GM21576 (cell line): ENCODE data around the gene KLHL2.

ENCODE experiments used
- ATAC-seq: cut with Tn5 transposase; IDR thresholded peaks from one replicate; pipeline ENCODE4 v1.9.1; 2021; ENCODE audit warnings: mild to moderate bottlenecking, moderate library complexity; ENCODE audit not compliant: unreplicated experiment

KLHL2 gene

DNA sequence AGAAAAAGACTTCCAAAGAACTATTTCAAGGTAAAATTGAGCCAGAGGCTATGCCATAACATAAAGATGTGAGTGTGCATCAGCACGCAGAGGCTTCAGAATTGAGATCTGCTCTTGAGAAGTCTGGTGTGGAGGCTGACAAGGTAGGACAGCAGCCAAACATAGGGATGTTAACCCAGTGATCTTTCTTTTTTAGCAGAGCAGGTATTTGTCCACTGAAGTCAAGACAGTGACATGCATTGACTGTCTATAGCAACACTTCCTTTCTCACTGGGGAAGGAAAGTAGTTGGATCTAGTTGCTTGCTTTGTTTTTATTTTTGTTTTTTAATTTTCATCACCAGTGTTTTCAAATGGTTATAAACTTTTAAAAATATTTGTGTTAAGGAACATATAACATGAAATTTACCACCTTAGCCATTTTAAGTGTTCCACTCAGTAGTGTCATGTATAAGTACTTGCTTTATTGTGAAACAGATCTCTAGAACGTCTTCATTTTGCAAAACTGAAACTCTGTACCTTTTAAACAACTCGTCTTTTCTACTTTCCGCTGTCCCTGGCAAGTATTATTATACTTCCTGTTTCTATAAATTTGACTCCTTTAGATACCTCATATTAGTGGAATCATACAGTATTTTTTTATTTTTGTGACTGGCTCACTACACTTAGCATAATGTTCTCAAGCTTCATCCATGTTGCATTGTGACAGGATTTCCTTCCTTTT lies 79.4 kb downstream of the KLHL2 start:
- ATAC-seq: peak; percentile 85

GRCh38 chr4:165288226-165288625 lies 80.9 kb downstream of the KLHL2 start:
- no peak for ATAC-seq

GRCh38 chr4:165288639-165289422 lies 81.5 kb downstream of the KLHL2 start:
- ATAC-seq: no peak

DNA sequence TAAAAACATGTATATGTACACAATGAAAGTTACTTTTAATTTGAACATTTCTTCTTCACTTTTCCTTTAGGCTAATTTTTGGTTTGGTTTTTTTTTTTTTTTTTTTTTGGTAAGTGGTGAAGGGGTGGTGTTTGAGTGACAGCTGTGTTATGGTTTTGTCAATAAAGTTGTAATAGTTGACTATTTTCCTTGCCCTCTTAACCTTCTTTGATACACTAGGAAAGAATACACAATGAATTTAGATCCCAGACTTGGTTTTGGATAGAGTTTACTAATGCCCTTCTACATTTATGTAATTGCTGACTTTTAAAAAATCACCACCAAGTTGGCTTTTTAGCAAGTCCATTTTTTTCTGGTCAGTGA lies 82.0 kb downstream of the KLHL2 start:
- ATAC-seq: no peak

GRCh38 chr4:165293061-165293460 lies 85.7 kb downstream of the KLHL2 start:
- no peak for ATAC-seq

DNA sequence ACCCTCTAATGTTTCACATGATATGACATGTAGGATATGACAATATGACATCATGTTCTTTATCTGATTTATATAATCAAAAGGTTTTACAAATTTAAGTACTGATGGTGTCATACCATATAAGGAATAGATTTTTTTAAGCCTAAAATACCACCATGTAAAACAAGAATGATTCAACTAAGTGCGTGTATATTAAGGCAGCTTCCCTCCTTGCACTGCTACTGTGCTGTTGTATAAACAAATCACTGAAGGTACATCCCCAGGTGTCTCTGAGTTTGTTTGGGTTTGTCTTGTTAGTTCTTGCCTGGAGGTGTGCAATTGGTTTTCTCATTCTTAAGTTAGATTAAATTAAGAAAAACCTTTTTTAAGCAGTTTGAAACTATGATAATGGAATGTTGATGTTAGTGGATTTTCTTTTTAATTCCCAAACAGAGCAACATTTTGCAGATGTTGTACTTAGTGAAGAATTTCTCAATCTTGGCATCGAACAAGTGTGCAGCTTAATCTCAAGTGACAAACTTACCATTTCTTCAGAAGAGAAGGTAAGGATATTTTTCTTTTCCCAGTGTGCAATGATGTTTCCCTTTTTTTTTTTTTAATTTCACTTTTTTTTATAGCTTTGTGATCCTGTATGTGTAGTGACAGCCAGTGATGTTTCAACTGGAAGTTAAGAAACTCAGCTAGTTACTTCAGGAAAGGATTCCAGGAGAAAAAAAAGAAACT lies 86.7 kb downstream of the KLHL2 start:
- no peak for ATAC-seq

DNA sequence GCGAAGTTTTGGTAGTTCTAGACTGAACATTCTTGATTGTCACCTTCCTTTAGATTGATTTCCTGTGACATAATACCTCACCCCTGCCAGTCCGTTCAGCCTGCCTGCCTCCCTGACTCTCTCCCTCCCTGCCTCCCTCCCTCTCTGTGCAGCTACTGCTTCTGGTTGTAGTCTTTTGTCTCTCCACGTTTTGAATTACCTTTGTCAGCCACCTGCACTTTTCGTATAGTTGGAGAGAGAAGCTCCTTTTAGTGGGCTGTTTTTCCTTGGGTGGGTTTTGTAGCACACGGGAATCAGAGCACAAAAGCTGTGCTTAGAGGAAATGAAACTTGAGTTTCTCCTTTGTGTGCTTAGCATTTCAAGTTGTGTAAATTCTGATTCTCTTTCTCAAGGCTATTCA lies 87.5 kb downstream of the KLHL2 start:
- peak; percentile 97 for ATAC-seq

DNA sequence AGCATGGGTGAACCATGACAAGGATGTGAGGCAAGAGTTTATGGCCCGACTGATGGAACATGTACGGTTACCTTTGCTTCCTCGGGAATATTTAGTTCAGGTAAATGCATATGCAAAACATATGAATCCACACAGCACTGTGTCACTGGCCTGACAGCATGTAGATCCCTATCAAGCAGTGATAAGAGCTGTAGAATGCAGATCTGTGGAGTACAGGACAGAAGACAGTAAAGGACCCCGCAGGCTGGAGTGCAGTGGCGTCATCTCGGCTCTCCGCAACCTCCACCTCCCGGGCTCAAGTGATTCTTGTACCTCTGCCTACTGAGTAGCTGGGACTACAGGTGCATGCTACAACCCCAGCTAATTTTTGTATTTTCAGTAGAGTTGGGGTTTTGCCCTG lies 90.3 kb downstream of the KLHL2 start:
- ATAC-seq: no peak

- no peak for ATAC-seq
Observed at GRCh38 chr4:165299399-165300060, 92.2 kb downstream of the KLHL2 start.

- ATAC-seq: peak; percentile 97
Observed at GRCh38 chr4:165301833-165302232, 94.5 kb downstream of the KLHL2 start.

- no peak for ATAC-seq
Observed at GRCh38 chr4:165302658-165303057, 95.3 kb downstream of the KLHL2 start.

DNA sequence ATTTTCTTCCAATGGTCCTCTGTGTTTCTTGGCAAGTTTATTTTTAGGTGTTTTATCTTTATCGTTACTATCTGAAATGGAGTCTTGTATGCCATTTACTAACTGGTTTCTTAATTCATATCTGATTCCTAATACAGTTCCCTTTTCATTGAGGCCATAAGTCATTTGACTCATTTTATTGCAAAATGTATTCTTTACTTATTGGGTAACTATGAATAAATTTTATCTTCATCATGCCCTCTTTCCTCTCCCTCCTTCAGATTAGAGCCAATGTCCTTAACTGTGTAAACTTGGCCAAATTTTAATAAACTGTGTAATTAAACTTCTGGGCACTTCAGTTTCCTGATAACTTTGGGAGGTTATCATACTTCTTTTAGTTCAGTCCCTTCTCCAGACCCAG lies 100.8 kb downstream of the KLHL2 start:
- ATAC-seq: no peak

DNA sequence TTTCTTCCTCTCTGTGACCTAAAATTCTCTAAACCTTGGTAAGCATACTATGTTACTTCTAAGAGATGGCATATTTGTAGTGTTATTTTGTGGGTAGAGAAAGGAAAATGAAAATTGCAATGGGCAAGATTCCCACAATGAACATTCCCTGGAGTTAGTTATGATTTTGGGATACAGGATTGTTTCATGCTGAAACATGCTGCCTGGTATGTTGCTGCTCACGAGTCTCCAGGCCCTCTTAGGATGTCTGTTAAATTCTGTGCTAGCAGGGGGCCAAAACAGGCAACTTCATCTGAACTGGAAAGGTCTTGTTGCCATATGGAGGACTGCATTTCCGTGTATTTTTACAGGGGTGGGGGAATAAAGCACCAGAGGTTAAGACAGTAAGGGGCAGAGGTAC lies 101.2 kb downstream of the KLHL2 start:
- ATAC-seq: no peak

- ATAC-seq: no peak
Observed at GRCh38 chr4:165309456-165309855, 102.1 kb downstream of the KLHL2 start.

GRCh38 chr4:165312506-165312905 lies 105.1 kb downstream of the KLHL2 start:
- no peak for ATAC-seq

DNA sequence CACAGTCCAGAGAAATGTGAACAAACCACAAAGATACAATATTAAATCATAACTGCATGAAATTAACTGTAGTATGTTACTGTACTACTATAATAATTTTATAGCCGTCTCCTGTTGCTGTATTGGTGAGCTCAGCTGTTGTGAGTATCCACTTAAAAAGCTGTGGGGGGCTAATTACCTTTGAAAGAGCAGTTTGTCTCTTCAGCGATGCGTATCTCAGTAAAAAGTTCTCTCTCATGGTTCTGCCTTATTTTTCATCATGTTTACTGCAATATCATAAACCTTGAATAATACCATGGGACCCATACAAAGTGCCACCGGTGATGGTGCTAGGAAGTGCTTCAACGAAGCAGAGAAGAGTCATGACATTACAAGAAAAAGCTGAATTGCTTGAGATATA lies 111.7 kb downstream of the KLHL2 start:
- no peak for ATAC-seq

DNA sequence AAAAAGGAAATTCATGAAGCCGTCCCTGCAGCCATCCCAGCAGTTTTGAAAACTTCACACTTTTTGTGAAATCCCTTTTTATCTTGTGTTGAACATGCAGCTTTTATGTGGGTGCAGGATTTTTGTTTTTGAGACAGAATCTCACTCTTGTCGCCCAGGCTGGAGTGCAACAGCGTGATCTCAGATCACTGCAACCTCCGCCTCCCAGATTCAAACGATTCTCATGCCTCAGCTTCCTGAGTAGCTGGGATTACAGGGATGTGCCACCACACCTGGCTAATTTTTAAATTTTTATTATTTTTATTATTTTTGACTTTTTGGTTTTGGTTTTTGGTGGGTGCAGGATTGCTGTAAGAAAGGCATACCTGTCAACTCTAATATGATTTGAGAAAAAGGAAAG lies 112.1 kb downstream of the KLHL2 start:
- ATAC-seq: no peak

DNA sequence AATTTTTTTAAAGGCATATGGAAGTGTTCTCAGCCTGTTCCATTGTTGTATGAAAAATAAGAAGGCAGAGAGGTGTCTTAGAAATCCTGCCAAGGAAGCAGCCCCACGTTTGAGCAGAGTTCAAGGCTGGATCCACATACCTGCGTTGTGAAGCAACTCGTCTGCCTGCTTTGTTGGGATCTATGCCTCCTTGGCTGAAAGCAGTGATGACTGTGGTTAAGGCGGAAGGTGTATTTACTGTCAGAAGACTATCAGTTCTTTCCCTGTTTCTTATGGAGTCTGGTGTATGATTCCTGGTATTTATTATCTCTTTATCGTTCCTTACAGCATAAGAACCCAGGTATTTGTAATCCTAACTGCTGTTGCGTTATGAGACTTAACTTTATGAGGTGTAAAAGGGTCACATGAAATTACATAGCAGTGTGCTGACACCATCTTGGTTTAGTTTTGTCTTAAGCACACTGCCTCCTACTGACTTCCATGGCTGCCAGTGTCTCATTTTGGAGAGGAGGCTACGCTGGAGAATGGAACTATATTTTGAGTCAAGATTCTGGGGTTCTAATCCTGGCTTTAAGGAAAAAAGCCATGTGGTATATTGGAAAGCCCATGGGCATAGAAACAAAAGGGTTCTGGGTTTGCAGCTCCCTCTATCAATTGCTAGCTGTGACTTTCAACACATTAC lies 117.0 kb downstream of the KLHL2 start:
- no peak for ATAC-seq

- no peak for ATAC-seq
Observed at GRCh38 chr4:165324918-165325304, 117.5 kb downstream of the KLHL2 start.

- no peak for ATAC-seq
Observed at GRCh38 chr4:165325732-165326512, 118.6 kb downstream of the KLHL2 start.
